HG03108 (cell line): Measurements from ENCODE around the gene KRTAP6-2.

Experiments
- ATAC-seq: cut with Tn5 transposase; IDR thresholded peaks from one replicate; pipeline ENCODE4 v1.9.1; 2021; ENCODE audit warnings: moderate library complexity; ENCODE audit not compliant: unreplicated experiment

The KRTAP6-2 gene

GRCh38 chr21:30577766-30578165 lies 20.9 kb downstream of the KRTAP6-2 start:
- ATAC-seq: no peak

- no peak for ATAC-seq
Measured at GRCh38 chr21:30567617-30568016, 31.1 kb downstream of the KRTAP6-2 start.

- no peak for ATAC-seq
Measured at GRCh38 chr21:30563630-30564029, 35.1 kb downstream of the KRTAP6-2 start.

GRCh38 chr21:30563072-30563471 lies 35.6 kb downstream of the KRTAP6-2 start:
- no peak for ATAC-seq

- ATAC-seq: no peak
Measured at GRCh38 chr21:30561957-30562356, 36.7 kb downstream of the KRTAP6-2 start.

DNA sequence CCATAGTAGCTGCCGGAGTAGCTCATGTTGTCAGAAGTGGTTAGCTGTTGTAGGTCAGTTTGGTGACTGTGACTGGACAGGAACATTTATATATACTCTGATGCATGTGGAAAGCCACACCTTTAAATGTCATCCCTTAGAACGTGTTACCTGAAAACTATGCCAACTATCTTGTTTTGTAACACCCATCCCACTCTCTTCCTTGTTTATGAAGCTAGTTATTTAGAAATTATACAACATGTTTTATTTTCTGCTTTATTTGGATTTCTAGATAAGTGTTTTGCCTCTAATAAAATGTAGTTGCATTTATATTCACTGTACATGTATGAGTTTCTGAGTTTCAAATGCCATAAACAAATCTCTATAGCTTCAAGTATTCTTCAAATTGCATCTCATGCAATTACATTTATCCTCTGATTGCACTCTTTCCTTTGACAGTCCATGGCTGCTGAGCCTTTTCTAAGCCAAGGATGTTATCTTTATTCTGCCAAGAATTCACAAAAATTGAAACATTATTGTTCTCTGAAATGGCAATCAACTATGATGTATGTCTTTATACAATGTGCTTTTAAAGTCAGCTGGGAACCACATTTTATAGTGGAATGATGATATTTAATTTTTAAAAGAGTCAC lies 37.3 kb downstream of the KRTAP6-2 start, which contains the start of gene KRTAP19-7:
Gene KRTAP19-7 (minus strand): TSS at position 51 of the 632 bp plus-strand sequence. CDS start 25 bp downstream, at position 26.
- no peak for ATAC-seq

DNA sequence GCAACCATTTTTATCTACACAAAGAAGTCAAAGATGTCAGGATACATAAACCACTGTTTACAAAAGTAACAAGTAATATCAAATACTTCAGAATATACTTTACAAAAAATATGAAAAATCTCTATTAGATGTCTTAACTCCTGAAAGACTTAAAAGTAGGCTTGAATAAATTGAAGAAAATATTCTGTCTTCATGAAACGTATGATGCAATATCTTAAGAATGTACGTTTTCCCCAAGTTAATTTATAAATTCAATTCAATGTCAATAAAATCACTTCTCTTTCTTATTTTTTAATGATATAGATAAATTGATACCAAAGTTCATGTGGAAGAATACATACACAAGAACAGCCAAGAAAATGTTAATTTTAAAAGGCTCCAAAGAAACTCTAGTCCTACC lies 43.6 kb downstream of the KRTAP6-2 start:
- ATAC-seq: no peak

- ATAC-seq: no peak
Measured at GRCh38 chr21:30552782-30553181, 45.9 kb downstream of the KRTAP6-2 start.
